Spleen (tissue), 11 donors: Measurements from ENCODE around the gene COQ5. TPM values are rescaled to one million over a fixed set of nuclear protein-coding genes. Genes with fewer than 3 reads are reported as not detected.
A peak's percentile ranks its signal among the peaks of the same experiment; 100 is the strongest.

Experiments
- DNase-seq: peaks from one replicate; pipeline ENCODE4 v3.0.0-alpha.2; 2020
- H3K27ac ChIP-seq, 8 donors: fragments of 200-600 bp; sonication (generic) in 7 of 8; 1 replicate in 4 of 8; 2 replicates in 4 of 8; pipeline versions ENCODE4 v1.5.0 to v1.8.0; 2016 to 2021; ENCODE audit warnings: inconsistent platforms in 4 of 8, mild to moderate bottlenecking in 4 of 8, moderate library complexity in 1 of 8
- H3K27me3 ChIP-seq, 7 donors: fragments of 200-600 bp; sonication (generic) in 6 of 7; replicated peaks in 1 of 7; 1 replicate in 4 of 7; 2 replicates in 3 of 7; pipeline versions ENCODE4 v1.5.0 to v1.8.0; 2016 to 2021; ENCODE audit warnings: inconsistent platforms in 3 of 7, mild to moderate bottlenecking in 1 of 7
- H3K36me3 ChIP-seq, 6 donors: fragments of 200-600 bp; sonication (generic) in 5 of 6; 1 replicate in 4 of 6; 2 replicates in 2 of 6; pipeline versions ENCODE4 v1.5.0 to v1.8.0; 2016 to 2021; ENCODE audit warnings: inconsistent platforms in 2 of 6
- H3K4me1 ChIP-seq, 6 donors: fragments of 200-600 bp; sonication (generic) in 5 of 6; 1 replicate in 3 of 6; 2 replicates in 3 of 6; pipeline versions ENCODE4 v1.5.0 to v1.8.0; 2016 to 2021; ENCODE audit warnings: inconsistent platforms in 3 of 6
- H3K4me3 ChIP-seq, 8 donors: fragments of 200-600 bp; sonication (generic) in 7 of 8; 1 replicate in 4 of 8; 2 replicates in 4 of 8; pipeline versions ENCODE4 v1.5.0 to v1.8.0; 2016 to 2021; ENCODE audit warnings: inconsistent platforms in 4 of 8, mild to moderate bottlenecking in 4 of 8, moderate library complexity in 2 of 8
- H3K9me3 ChIP-seq, 8 donors: fragments of 200-600 bp; sonication (generic) in 7 of 8; 1 replicate in 4 of 8; 2 replicates in 4 of 8; pipeline versions ENCODE4 v1.5.0 to v1.8.0; 2016 to 2021; ENCODE audit warnings: inconsistent platforms in 4 of 8
- POLR2A ChIP-seq, 3 donors: fragments of 450-650 bp; IDR thresholded peaks; one replicate each; pipeline ENCODE4 v1.5.1; 2017; ENCODE audit warnings: antibody characterized with exemption in 3 of 3, mild to moderate bottlenecking in 1 of 3
- POLR2AphosphoS5 ChIP-seq, 3 donors: sonication (generic); formaldehyde crosslinking; IDR thresholded peaks; one replicate each; pipeline ENCODE4 v1.5.1; 2017; ENCODE audit warnings: antibody characterized with exemption in 3 of 3
- WGBS, 5 donors: extraction: QIAGEN DNeasy Blood & Tissue Kit in 3 of 5; methylation state at CpG; one replicate each; pipeline versions ENCODE4 v1.1.5 to v1.1.7; 2013 to 2018; 5-methylcytosine and 5-hydroxymethylcytosine counted together
- intact Hi-C: fragments of 100-400 bp; cut with DNase I; formaldehyde crosslinking; loops from one replicate; pipeline ENCODE4 v1.15.0; 2023; ENCODE audit warnings: low total_unique reads
- polyA plus RNA-seq, 3 donors: library from polyadenylated mRNA; stranded (reverse); fragments of 200-250 nt; gene quantifications; one replicate each; pipeline ENCODE4 v1.2.1, GENCODE V29; 2013
- total RNA-seq, 7 donors: library from RNA; depleted of rRNA in 3 of 7; stranded (reverse); fragments of >200 nt in 3 of 7; fragmentation: NEBNext Ultra II Directional in 4 of 7; extraction: Animal tissue kit (Norgen Biotek cat#: 25700) in 4 of 7; gene quantifications; one replicate each; pipeline versions ENCODE4 v1.1.0 to v1.2.1, GENCODE V29; 2016 to 2021
- TF ChIP-seq, protein P1 (sequence below), 11 experiments: fragments of 200-600 bp in 7 of 11; fragments of 450-650 bp in 4 of 11; sonication (generic) in 4 of 11; IDR thresholded peaks in 8 of 11; conservative IDR thresholded peaks in 3 of 11; 1 replicate in 7 of 11; 2 replicates in 4 of 11; pipeline versions ENCODE4 v1.4.0 to v1.8.0; 2016 to 2021; ENCODE audit warnings: antibody characterized with exemption in 11 of 11, inconsistent platforms in 4 of 11, mild to moderate bottlenecking in 1 of 11
- donor health status: healthy with polysubstance abuse.
- donor health status: DM: no; HTN: no; CAD: no; lungs with moderate emphysema.
- donor health status: DM: no; HTN: no; CAD: no.
- donor health status: Bipolar disorder and iron deficiency.
- donor health status: healthy.
- donor health status: DM: no; HTN: no; CAD: no.
- donor health status: DM: yes; HTN: yes; CAD: no.

COQ5 gene
- total and polyA plus RNA-seq, 10 donors, result 18.6 to 34.6 (median 23.7) TPM

DNA sequence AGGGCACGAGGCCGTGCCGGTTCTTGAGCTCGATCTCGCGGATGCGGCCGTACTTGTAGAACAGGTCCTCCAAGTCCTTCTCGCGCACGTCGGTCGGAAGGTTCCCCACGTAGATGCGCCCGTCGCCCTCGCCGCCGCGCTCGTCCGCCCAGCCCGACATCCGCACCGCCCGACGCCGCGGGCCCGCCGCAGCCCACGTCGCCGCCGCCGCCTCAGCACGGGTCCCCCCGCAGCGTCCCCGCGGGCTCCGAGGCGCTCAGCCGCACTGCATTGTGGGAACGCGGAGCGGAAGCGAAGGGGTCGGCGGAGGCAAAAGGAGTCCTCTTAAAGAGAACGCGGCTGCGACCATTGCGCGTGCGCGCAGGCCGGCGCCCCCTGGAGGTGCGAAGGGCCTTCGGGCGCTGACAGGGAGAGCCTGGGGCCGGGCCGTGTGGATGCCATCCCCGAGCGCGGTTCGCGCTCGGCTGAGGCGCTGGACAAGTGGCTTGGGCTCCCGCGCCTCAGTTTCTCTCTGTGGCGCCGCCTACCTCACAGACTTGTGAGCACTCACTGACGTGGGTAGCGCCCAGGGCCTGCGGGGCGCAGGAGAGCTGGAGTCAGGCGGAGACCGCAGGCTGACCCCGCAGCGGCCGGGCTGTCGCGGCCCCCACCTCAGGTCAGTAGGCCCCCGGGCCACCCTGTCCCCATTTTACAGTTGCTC lies 59.4 kb downstream of the COQ5 start, which contains the start of gene SRSF9:
Gene SRSF9 (minus strand): TSS at position 299 of the 700 bp plus-strand sequence. CDS start 139 bp downstream, at position 160.
- Histone ChIP-seq H3K27me3 (no peaks in the 10 kb centered on the region), H3K4me3 (peak within 1 kb of the TSS; percentile 88 to 97 (median 94)), H3K36me3 (peaks cover 0 to 32% (median 23%) of the 10 kb centered on the region in 6 donors), H3K27ac (peak within 1 kb of the TSS; percentile 93 to 99 (median 98)), H3K9me3 (no peaks in the 10 kb centered on the region), H3K4me1 (peaks cover 28 to 81% (median 56%) of the 10 kb centered on the region in 6 donors)
- peak; percentile 28 to 83 (median 60) for TF ChIP-seq POLR2A (IDR thresholded peaks at IDR 0.05)
- TF ChIP-seq POLR2AphosphoS5 (IDR thresholded peaks at IDR 0.05), result peak; percentile 95 to 97 (median 96)
- TF ChIP-seq, protein P1, sequence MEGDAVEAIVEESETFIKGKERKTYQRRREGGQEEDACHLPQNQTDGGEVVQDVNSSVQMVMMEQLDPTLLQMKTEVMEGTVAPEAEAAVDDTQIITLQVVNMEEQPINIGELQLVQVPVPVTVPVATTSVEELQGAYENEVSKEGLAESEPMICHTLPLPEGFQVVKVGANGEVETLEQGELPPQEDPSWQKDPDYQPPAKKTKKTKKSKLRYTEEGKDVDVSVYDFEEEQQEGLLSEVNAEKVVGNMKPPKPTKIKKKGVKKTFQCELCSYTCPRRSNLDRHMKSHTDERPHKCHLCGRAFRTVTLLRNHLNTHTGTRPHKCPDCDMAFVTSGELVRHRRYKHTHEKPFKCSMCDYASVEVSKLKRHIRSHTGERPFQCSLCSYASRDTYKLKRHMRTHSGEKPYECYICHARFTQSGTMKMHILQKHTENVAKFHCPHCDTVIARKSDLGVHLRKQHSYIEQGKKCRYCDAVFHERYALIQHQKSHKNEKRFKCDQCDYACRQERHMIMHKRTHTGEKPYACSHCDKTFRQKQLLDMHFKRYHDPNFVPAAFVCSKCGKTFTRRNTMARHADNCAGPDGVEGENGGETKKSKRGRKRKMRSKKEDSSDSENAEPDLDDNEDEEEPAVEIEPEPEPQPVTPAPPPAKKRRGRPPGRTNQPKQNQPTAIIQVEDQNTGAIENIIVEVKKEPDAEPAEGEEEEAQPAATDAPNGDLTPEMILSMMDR (IDR thresholded peaks at IDR 0.05 in 8 of 11, conservative IDR thresholded peaks at IDR 0.05 in 3 of 11), result peak; percentile 82 to 99 (median 97)
- DNase-seq, result peak; percentile 100
- intact Hi-C loops, result no loop called here
- 0 to 1% (median 0%) methylated on average over 20 to 88 of the region's 88 CpGs for WGBS, 5 donors

DNA sequence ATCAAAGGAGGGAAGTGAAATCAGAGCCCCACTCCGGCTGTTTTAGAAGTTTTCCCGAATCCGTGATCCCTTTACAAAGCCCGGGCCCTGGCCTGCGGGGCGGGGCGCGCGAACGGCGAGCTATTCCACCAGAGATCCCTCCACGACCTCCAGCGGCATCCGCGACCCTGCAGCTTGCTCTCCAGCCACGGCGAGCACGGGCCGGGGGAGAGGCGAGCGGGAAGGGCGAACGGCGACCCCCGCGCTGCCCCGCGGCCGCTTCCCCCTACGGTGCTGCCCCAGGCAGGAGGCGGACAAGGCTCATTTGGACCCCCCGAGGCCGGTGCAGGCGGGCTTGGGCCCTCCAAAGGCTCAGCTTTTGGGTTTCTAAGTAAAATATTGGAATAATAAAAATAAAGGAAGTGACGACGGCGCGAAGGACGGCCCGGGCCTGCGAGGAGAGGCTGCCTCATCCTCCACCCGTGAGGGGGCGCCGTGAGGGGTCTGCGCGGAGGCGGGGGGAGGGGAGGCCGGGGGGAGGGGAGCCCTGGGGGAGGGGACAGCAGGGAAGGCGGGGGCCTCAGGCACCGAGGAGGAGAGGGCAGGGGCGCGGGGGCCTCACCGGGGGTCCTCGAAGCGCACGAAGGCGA lies 60.0 kb downstream of the COQ5 start:
- WGBS, 5 donors, result 0 to 1% (median 1%) methylated on average over 40 to 57 of the region's 57 CpGs
- Histone ChIP-seq H3K27me3 (no peaks in the 10 kb centered on the region), H3K4me3 (peak overlapping the region; percentile 88 to 97 (median 94)), H3K9me3 (no peaks in the 10 kb centered on the region), H3K36me3 (peaks cover 0 to 38% (median 29%) of the 10 kb centered on the region in 6 donors), H3K27ac (peak overlapping the region; percentile 93 to 99 (median 98)), H3K4me1 (peaks cover 28 to 81% (median 52%) of the 10 kb centered on the region in 6 donors)
- TF ChIP-seq, protein P1 (IDR thresholded peaks at IDR 0.05 in 8 of 11, conservative IDR thresholded peaks at IDR 0.05 in 3 of 11), result no peak
- peak in 2 of 3 donors; percentile 21 to 66 for TF ChIP-seq POLR2AphosphoS5 (IDR thresholded peaks at IDR 0.05)
- intact Hi-C loops, result no loop called here
- peak; percentile 88 for DNase-seq

DNA sequence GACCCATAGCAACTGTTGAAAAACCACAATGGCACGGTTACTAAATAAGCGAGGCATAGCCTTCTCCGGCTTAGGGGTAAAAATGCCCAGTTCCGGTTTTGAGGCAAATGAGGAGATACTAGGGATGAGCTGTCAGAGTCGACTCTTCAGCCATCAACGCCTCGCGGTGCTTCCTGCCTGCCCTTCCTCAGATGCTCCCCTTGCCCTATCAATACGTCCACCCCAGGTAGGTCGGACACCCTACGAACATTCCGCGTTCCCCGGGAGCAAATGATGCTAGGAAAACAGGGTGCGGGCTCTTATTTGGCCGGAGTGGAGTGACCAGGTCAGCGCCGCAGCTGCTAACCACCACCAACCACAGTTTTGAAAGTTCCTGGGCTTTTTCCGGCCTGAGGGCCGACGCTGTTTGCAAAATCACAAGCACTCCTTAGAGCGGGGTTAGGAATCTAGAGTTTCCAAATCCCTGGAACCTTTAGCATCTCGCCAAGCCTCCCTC lies 60.6 kb downstream of the COQ5 start:
- WGBS, 5 donors, result 0 to 2% (median 1%) methylated on average over 19 to 23 of the region's 23 CpGs
- DNase-seq, result peak; percentile 82

More for the DNA sequence above, 60.6 kb downstream of the COQ5 start:
- no peaks in the 10 kb centered on the region for H3K9me3 ChIP-seq
- peaks cover 0 to 44% (median 35%) of the 10 kb centered on the region in 6 donors for H3K36me3 ChIP-seq
- H3K4me1 ChIP-seq, result peaks cover 28 to 85% (median 51%) of the 10 kb centered on the region in 6 donors
- intact Hi-C loops, result no loop called here
- TF ChIP-seq POLR2AphosphoS5 (IDR thresholded peaks at IDR 0.05), result peak in 1 of 3 donors; percentile 6
- TF ChIP-seq, protein P1 (IDR thresholded peaks at IDR 0.05 in 8 of 11, conservative IDR thresholded peaks at IDR 0.05 in 3 of 11), result no peak
- H3K4me3 ChIP-seq, result peak overlapping the region; percentile 88 to 97 (median 94)
- H3K27ac ChIP-seq, result peak overlapping the region; percentile 93 to 99 (median 98)
- no peaks in the 10 kb centered on the region for H3K27me3 ChIP-seq
